ENCODE results near the gene MEGF6.

Gene MEGF6

GRCh38 chr1:3516911-3517675, 94.2 kb downstream of the MEGF6 start:
- no peak for DNase-seq

GRCh38 chr1:3516481-3516869, 94.8 kb downstream of the MEGF6 start:
- DNase-seq: no peak

- DNase-seq: no peak
These were observed 95.4 kb downstream of the MEGF6 start for GRCh38 chr1:3515774-3516480.

GRCh38 chr1:3515272-3515671, 96.0 kb downstream of the MEGF6 start:
- DNase-seq: no peak

GRCh38 chr1:3514404-3514803, 96.9 kb downstream of the MEGF6 start:
- no peak for DNase-seq

GRCh38 chr1:3511856-3512255, 99.5 kb downstream of the MEGF6 start:
- no peak for DNase-seq

GRCh38 chr1:3511306-3511705, 100.0 kb downstream of the MEGF6 start:
- no peak for DNase-seq

- DNase-seq: no peak
These were observed 100.4 kb downstream of the MEGF6 start for GRCh38 chr1:3510956-3511250.

- DNase-seq: no peak
These were observed 101.0 kb downstream of the MEGF6 start for GRCh38 chr1:3510136-3510955.

GRCh38 chr1:3509721-3510120, 101.6 kb downstream of the MEGF6 start:
- no peak for DNase-seq

GRCh38 chr1:3508757-3509415, 102.4 kb downstream of the MEGF6 start:
- DNase-seq: no peak

GRCh38 chr1:3507636-3508275, 103.6 kb downstream of the MEGF6 start:
- no peak for DNase-seq

- DNase-seq: no peak
These were observed 104.4 kb downstream of the MEGF6 start for GRCh38 chr1:3506943-3507342.

GRCh38 chr1:3506041-3506440, 105.3 kb downstream of the MEGF6 start:
- no peak for DNase-seq

GRCh38 chr1:3505161-3505560, 106.1 kb downstream of the MEGF6 start:
- no peak for DNase-seq

GRCh38 chr1:3504822-3505153, 106.5 kb downstream of the MEGF6 start:
- DNase-seq: no peak

- no peak for DNase-seq
These were observed 107.0 kb downstream of the MEGF6 start for GRCh38 chr1:3504151-3504821.

GRCh38 chr1:3503525-3503886, 107.8 kb downstream of the MEGF6 start:
- DNase-seq: no peak

- no peak for DNase-seq
These were observed 108.4 kb downstream of the MEGF6 start for GRCh38 chr1:3502641-3503524.

- DNase-seq: peak; percentile 35
These were observed 109.3 kb downstream of the MEGF6 start for GRCh38 chr1:3501856-3502640.

- DNase-seq: no peak
These were observed 109.9 kb downstream of the MEGF6 start for GRCh38 chr1:3501437-3501836.
